DND-41 (cell line): ENCODE results near the gene SLC4A2.

Experiments
- CTCF ChIP-seq: IDR thresholded peaks from 2 replicates; pipeline ENCODE4 v1.5.1; 2012; ENCODE audit warnings: borderline replicate concordance, low read length, moderate library complexity, mild to moderate bottlenecking; ENCODE audit not compliant: poor library complexity, severe bottlenecking; ENCODE audit errors: extremely low read depth
- EZH2 ChIP-seq: IDR thresholded peaks from 3 replicates; pipeline ENCODE4 v1.6.1; 2012; ENCODE audit warnings: borderline replicate concordance, low read depth, mild to moderate bottlenecking, moderate library complexity, low read length, inconsistent platforms; ENCODE audit not compliant: severe bottlenecking

- TF ChIP-seq CTCF (no peak), EZH2 (no peak)
Observed at GRCh38 chr7:151057506-151057988, 1.8 kb upstream of the SLC4A2 start, which contains the start of gene CDK5.
